Smooth muscle cell of the pulmonary artery (primary cell): ENCODE data around the gene B3GALT2. TPM values are rescaled to one million over a fixed set of nuclear protein-coding genes. Genes with fewer than 3 reads are reported as not detected.

Source experiments
- total RNA-seq: library from RNA; depleted of rRNA; stranded (reverse); fragments of >200 nt; gene quantifications from 2 replicates; pipeline ENCODE4 v1.2.3, GENCODE V29; 2014

B3GALT2 gene
- total RNA-seq = 0.92 and 2.4 TPM in 2 replicates

GRCh38 chr1:193185901-193186731, at the start of gene B3GALT2:
Gene B3GALT2, minus strand, starts transcription at chr1:193186613. Its CDS starts 5,051 bp downstream, at chr1:193181562.

Other genes with a start within 250 kb of the B3GALT2 start
- 30.8 and 31.7 TPM in 2 replicates for gene UCHL5, start 127.3 kb downstream of the B3GALT2 start, total RNA-seq
- 123 and 158 TPM in 2 replicates for gene RO60, start 127.0 kb downstream of the B3GALT2 start, total RNA-seq
- 9.5 and 10.5 TPM in 2 replicates for gene GLRX2, start 81.2 kb downstream of the B3GALT2 start, total RNA-seq
- 25.8 and 28.3 TPM in 2 replicates for gene CDC73, start 64.6 kb downstream of the B3GALT2 start, total RNA-seq